Neural cell (in vitro differentiated cells): ENCODE measurements around the gene DOCK7. TPM values are rescaled to one million over a fixed set of nuclear protein-coding genes. Genes with fewer than 3 reads are reported as not detected.

Experiments used
- H2AFZ ChIP-seq: fragments of 200-600, 300-800 bp; sonication (generic), shearing (Covaris generic); 2 replicates; pipeline ENCODE4 v1.6.0; 2014; ENCODE audit warnings: low read depth, mild to moderate bottlenecking, antibody characterized with exemption, low read length, moderate library complexity
- H3F3A ChIP-seq: fragments of 200-600 bp; shearing (Covaris generic); 2 replicates; pipeline ENCODE4 v1.6.1; 2016; ENCODE audit warnings: mild to moderate bottlenecking, moderate library complexity, mixed read lengths, antibody characterized with exemption, low read length; ENCODE audit not compliant: insufficient read depth, poor library complexity, severe bottlenecking
- H3K27ac ChIP-seq: fragments of 200-600, 300-800 bp; sonication (generic), shearing (Covaris generic); 2 replicates; pipeline ENCODE4 v1.5.1; 2014; ENCODE audit warnings: mild to moderate bottlenecking, low read length, moderate library complexity
- H3K27me3 ChIP-seq: fragments of 300-800, 200-600 bp; sonication (generic), shearing (Covaris generic); 2 replicates; pipeline ENCODE4 v1.6.0; 2014; ENCODE audit warnings: mild to moderate bottlenecking, low read depth, low read length, moderate library complexity; ENCODE audit not compliant: insufficient read depth
- H3K36me3 ChIP-seq: fragments of 300-800, 200-600 bp; sonication (generic), shearing (Covaris generic); 2 replicates; pipeline ENCODE4 v1.5.1; 2014; ENCODE audit warnings: mild to moderate bottlenecking, antibody characterized with exemption, low read length, moderate library complexity; ENCODE audit not compliant: insufficient read depth
- H3K4me2 ChIP-seq: fragments of 300-800, 200-600 bp; sonication (generic), shearing (Covaris generic); 2 replicates; pipeline ENCODE4 v1.6.0; 2014; ENCODE audit warnings: mild to moderate bottlenecking, low read length
- H3K4me3 ChIP-seq: fragments of 300-800, 200-600 bp; sonication (generic), shearing (Covaris generic); 2 replicates; pipeline ENCODE4 v1.5.1; 2014; ENCODE audit warnings: mild to moderate bottlenecking, low read length, moderate library complexity
- H3K79me2 ChIP-seq: fragments of 200-600 bp; shearing (Covaris generic); replicated peaks from 2 replicates; pipeline ENCODE4 v1.6.0; 2014; ENCODE audit warnings: mild to moderate bottlenecking, low read length, moderate library complexity; ENCODE audit not compliant: insufficient read depth
- H3K9ac ChIP-seq: fragments of 300-800, 200-600 bp; sonication (generic), shearing (Covaris generic); 2 replicates; pipeline ENCODE4 v1.6.1; 2016; ENCODE audit warnings: mild to moderate bottlenecking, low read length, mixed read lengths
- H3K9me2 ChIP-seq: fragments of 200-600 bp; shearing (Covaris generic); 2 replicates; pipeline ENCODE4 v1.6.1; 2016; ENCODE audit warnings: mild to moderate bottlenecking, low read length, mixed read lengths; ENCODE audit not compliant: insufficient read depth
- H3K9me3 ChIP-seq: fragments of 200-600, 300-800 bp; sonication (generic), shearing (Covaris generic); 2 replicates; pipeline ENCODE4 v1.6.1; 2016; ENCODE audit warnings: mild to moderate bottlenecking, mixed run types, low read length, moderate library complexity, mixed read lengths
- H4K20me1 ChIP-seq: fragments of 200-600 bp; shearing (Covaris generic); 2 replicates; pipeline ENCODE4 v1.6.1; 2016; ENCODE audit warnings: mild to moderate bottlenecking, mixed run types; ENCODE audit not compliant: insufficient read depth
- EP300 ChIP-seq: fragments of 450-650 bp; conservative IDR thresholded peaks from 2 replicates; pipeline ENCODE4 v1.6.1; 2014; ENCODE audit warnings: antibody characterized with exemption, mild to moderate bottlenecking, moderate library complexity; ENCODE audit not compliant: poor library complexity, severe bottlenecking
- EZH2 ChIP-seq: fragments of 200-600, 300-800 bp; shearing (Covaris generic), sonication (generic); IDR thresholded peaks from 2 replicates; pipeline ENCODE4 v1.6.1; 2014; ENCODE audit warnings: antibody characterized with exemption, low read length, borderline replicate concordance, mild to moderate bottlenecking; ENCODE audit not compliant: insufficient read depth, poor library complexity, severe bottlenecking
- MXI1 ChIP-seq: fragments of 450-650 bp; conservative IDR thresholded peaks from 2 replicates; pipeline ENCODE4 v1.6.1; 2014; ENCODE audit warnings: antibody characterized with exemption, mild to moderate bottlenecking; ENCODE audit not compliant: poor library complexity, severe bottlenecking
- POLR2AphosphoS5 ChIP-seq: IDR thresholded peaks from 2 replicates; pipeline ENCODE4 v1.6.1; 2012
- RAD21 ChIP-seq: fragments of 450-650 bp; conservative IDR thresholded peaks from 2 replicates; pipeline ENCODE4 v1.6.1; 2014; ENCODE audit warnings: antibody characterized with exemption, mild to moderate bottlenecking, moderate library complexity
- REST ChIP-seq: IDR thresholded peaks from 2 replicates; pipeline ENCODE4 v1.6.1; 2012; ENCODE audit warnings: borderline replicate concordance
- SMC3 ChIP-seq: fragments of 450-650 bp; conservative IDR thresholded peaks from 2 replicates; pipeline ENCODE4 v1.6.1; 2014; ENCODE audit warnings: antibody characterized with exemption, mild to moderate bottlenecking, moderate library complexity; ENCODE audit not compliant: poor library complexity
- TAF1 ChIP-seq: IDR thresholded peaks from 2 replicates; pipeline ENCODE4 v1.6.1; 2012; ENCODE audit warnings: low read depth
- polyA plus RNA-seq: library from polyadenylated mRNA; depleted of rRNA; stranded (reverse); fragments of >200 nt; gene quantifications from 2 replicates; pipeline ENCODE4 v1.2.3, GENCODE V29; 2014
- TF ChIP-seq, protein P1 (sequence below): fragments of 450-650 bp; IDR thresholded peaks from 2 replicates; pipeline ENCODE4 v1.5.1; 2014; ENCODE audit warnings: antibody characterized with exemption, mild to moderate bottlenecking, moderate library complexity; ENCODE audit not compliant: poor library complexity, severe bottlenecking

DOCK7 gene
- polyA plus RNA-seq, 1 donor from 2014 or later: 129 TPM

- H4K20me1 ChIP-seq: no peaks in the 10 kb centered on the region
- H3K36me3 ChIP-seq: no peaks in the 10 kb centered on the region
- TF ChIP-seq RAD21 (no peak), SMC3 (no peak), POLR2AphosphoS5 (no peak), EZH2 (no peak), EP300 (no peak), TAF1 (no peak)
- no peaks in the 10 kb centered on the region for H3K9me2 ChIP-seq
- no peak overlapping the region for H3K9ac ChIP-seq
- no peak overlapping the region for H3K4me2 ChIP-seq
- no peak overlapping the region for H3K27ac ChIP-seq
- no peak overlapping the region for H3K4me3 ChIP-seq
- H3F3A ChIP-seq: no peaks in the 10 kb centered on the region
- H3K9me3 ChIP-seq: no peaks in the 10 kb centered on the region
- H2AFZ ChIP-seq: no peak overlapping the region
- no peaks in the 10 kb centered on the region for H3K27me3 ChIP-seq
- no peaks in the 10 kb centered on the region for H3K79me2 ChIP-seq
Observed at GRCh38 chr1:62724430-62724829, 36.2 kb upstream of the DOCK7 start.

DNA sequence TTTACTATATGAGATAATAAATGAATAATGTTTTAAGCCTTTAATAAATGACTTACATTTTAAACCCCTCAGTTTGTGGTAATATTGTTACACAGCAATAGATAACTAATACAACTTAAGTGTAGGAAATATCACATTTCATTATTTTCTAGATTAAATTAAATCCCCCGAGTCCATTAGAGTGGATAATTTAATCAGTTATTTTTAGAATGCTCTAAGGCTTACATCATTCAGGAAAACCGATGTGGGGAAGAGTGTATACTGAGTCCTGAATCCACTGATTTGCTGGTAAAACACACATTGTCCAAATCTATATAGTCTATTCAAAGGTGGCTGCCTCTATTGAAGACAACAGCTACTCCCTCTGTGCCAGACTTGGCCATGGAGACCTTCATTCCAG is 35.7 kb upstream of the DOCK7 start:
- Histone ChIP-seq H3K9me3 (no peaks in the 10 kb centered on the region), H3K4me2 (no peak overlapping the region), H3K9me2 (no peaks in the 10 kb centered on the region), H2AFZ (no peak overlapping the region), H3K79me2 (no peaks in the 10 kb centered on the region), H3K9ac (no peak overlapping the region), H3K27ac (no peak overlapping the region), H4K20me1 (no peaks in the 10 kb centered on the region), H3F3A (no peaks in the 10 kb centered on the region), H3K36me3 (no peaks in the 10 kb centered on the region), H3K27me3 (no peaks in the 10 kb centered on the region), H3K4me3 (no peak overlapping the region)
- TF ChIP-seq TAF1 (no peak), EP300 (no peak), SMC3 (no peak), REST (no peak), MXI1 (no peak), EZH2 (no peak), RAD21 (no peak), POLR2AphosphoS5 (no peak)
- TF ChIP-seq, protein P1, sequence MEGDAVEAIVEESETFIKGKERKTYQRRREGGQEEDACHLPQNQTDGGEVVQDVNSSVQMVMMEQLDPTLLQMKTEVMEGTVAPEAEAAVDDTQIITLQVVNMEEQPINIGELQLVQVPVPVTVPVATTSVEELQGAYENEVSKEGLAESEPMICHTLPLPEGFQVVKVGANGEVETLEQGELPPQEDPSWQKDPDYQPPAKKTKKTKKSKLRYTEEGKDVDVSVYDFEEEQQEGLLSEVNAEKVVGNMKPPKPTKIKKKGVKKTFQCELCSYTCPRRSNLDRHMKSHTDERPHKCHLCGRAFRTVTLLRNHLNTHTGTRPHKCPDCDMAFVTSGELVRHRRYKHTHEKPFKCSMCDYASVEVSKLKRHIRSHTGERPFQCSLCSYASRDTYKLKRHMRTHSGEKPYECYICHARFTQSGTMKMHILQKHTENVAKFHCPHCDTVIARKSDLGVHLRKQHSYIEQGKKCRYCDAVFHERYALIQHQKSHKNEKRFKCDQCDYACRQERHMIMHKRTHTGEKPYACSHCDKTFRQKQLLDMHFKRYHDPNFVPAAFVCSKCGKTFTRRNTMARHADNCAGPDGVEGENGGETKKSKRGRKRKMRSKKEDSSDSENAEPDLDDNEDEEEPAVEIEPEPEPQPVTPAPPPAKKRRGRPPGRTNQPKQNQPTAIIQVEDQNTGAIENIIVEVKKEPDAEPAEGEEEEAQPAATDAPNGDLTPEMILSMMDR: no peak

GRCh38 chr1:62722796-62723195 is 34.6 kb upstream of the DOCK7 start:
- no peaks in the 10 kb centered on the region for H4K20me1 ChIP-seq

More at GRCh38 chr1:62722796-62723195, 34.6 kb upstream of the DOCK7 start:
- H3F3A ChIP-seq: no peaks in the 10 kb centered on the region
- H3K9me3 ChIP-seq: no peaks in the 10 kb centered on the region
- no peak overlapping the region for H2AFZ ChIP-seq
- H3K4me3 ChIP-seq: no peak overlapping the region
- no peaks in the 10 kb centered on the region for H3K79me2 ChIP-seq
- H3K36me3 ChIP-seq: no peaks in the 10 kb centered on the region
- TF ChIP-seq EZH2: no peak
- no peak for TF ChIP-seq SMC3
- TF ChIP-seq MXI1: no peak
- TF ChIP-seq, protein P1: no peak
- TF ChIP-seq EP300: no peak
- TF ChIP-seq TAF1: no peak
- no peak for TF ChIP-seq POLR2AphosphoS5
- TF ChIP-seq REST: no peak
- no peak for TF ChIP-seq RAD21
- no peak overlapping the region for H3K9ac ChIP-seq
- H3K4me2 ChIP-seq: no peak overlapping the region
- no peak overlapping the region for H3K27ac ChIP-seq
- no peaks in the 10 kb centered on the region for H3K9me2 ChIP-seq
- no peaks in the 10 kb centered on the region for H3K27me3 ChIP-seq
